IMR-90 (cell line): ENCODE results near the gene ABCA4. TPM values are rescaled to one million over a fixed set of nuclear protein-coding genes. Genes with fewer than 3 reads are reported as not detected.

Source experiments
- ATAC-seq: fragments of 200-7000 bp; cut with Tn5 transposase; 2 replicates; pipeline ENCODE4 v1.9.1; 2020; ENCODE audit warnings: low read depth, mild to moderate bottlenecking, moderate library complexity
- BruUV-seq: library from RNA; stranded (reverse); fragments of 400-500 nt; replicated peaks from 2 replicates; lab custom pipeline; 2021; lab: Mats Ljungman, UMichigan
- CTCF ChIA-PET: fragments of 300-600 bp; formaldehyde crosslinking; extraction: SDS; loops from one replicate; lab custom pipeline; 2021; ENCODE audit warnings: antibody characterized with exemption; lab: Yijun Ruan, JAX
- POLR2A ChIA-PET: fragments of 300-600 bp; sonication (Branson Sonifier 250); formaldehyde crosslinking; loops from one replicate; lab custom pipeline; 2022; ENCODE audit warnings: antibody characterized with exemption; ENCODE audit not compliant: unreplicated experiment; lab: Charles Lee
- DNase-seq: peaks from one replicate; pipeline ENCODE4 v3.0.0; 2013
- H2AFZ ChIP-seq: replicated peaks from 2 replicates; pipeline ENCODE3; 2013; ENCODE audit warnings: low read length, mild to moderate bottlenecking; ENCODE audit not compliant: poor library complexity
- H2AK5ac ChIP-seq: 2 replicates; pipeline ENCODE4 v1.6.1; 2013; ENCODE audit warnings: low read depth, low read length, inconsistent platforms
- H2AK9ac ChIP-seq: replicated peaks from 2 replicates; pipeline ENCODE3; 2013; ENCODE audit warnings: mild to moderate bottlenecking, low read depth, low read length, moderate library complexity; ENCODE audit not compliant: poor library complexity
- H2BK120ac ChIP-seq: 2 replicates; pipeline ENCODE4 v1.6.1; 2013; ENCODE audit warnings: low read depth, low read length, inconsistent platforms
- H2BK15ac ChIP-seq: 3 replicates; pipeline ENCODE4 v1.6.1; 2013; ENCODE audit warnings: low read depth, low read length, inconsistent platforms
- H2BK20ac ChIP-seq: 2 replicates; pipeline ENCODE4 v1.6.1; 2013; ENCODE audit warnings: low read depth, mild to moderate bottlenecking, inconsistent platforms, low read length, moderate library complexity
- H2BK5ac ChIP-seq: 2 replicates; pipeline ENCODE4 v1.6.1; 2013; ENCODE audit warnings: mild to moderate bottlenecking, low read depth, low read length, inconsistent platforms; ENCODE audit not compliant: poor library complexity, severe bottlenecking
- H3K14ac ChIP-seq: replicated peaks from 2 replicates; pipeline ENCODE4 v1.6.1; 2013; ENCODE audit warnings: low read depth, low read length, inconsistent platforms
- H3K18ac ChIP-seq: 2 replicates; pipeline ENCODE4 v1.6.1; 2013; ENCODE audit warnings: low read depth, low read length, control low read depth
- H3K23ac ChIP-seq: 2 replicates; pipeline ENCODE4 v1.6.1; 2013; ENCODE audit warnings: low read depth, low read length, inconsistent platforms
- H3K27ac ChIP-seq: 2 replicates; pipeline ENCODE4 v1.5.1; 2013; ENCODE audit warnings: mild to moderate bottlenecking, control low read depth, low read length; ENCODE audit not compliant: insufficient read depth
- H3K27me3 ChIP-seq: 2 replicates; pipeline ENCODE4 v1.6.1; 2013; ENCODE audit warnings: low read length; ENCODE audit not compliant: control insufficient read depth, insufficient read depth
- H3K36me3 ChIP-seq: 2 replicates; pipeline ENCODE4 v1.6.1; 2013; ENCODE audit warnings: low read length, mixed read lengths; ENCODE audit not compliant: control insufficient read depth, insufficient read depth
- H3K4ac ChIP-seq: 2 replicates; pipeline ENCODE4 v1.6.1; 2013; ENCODE audit warnings: low read depth, low read length, inconsistent platforms
- H3K4me1 ChIP-seq: 2 replicates; pipeline ENCODE4 v1.6.1; 2013; ENCODE audit warnings: low read length, mixed read lengths; ENCODE audit not compliant: control insufficient read depth, insufficient read depth
- H3K4me2 ChIP-seq: 2 replicates; pipeline ENCODE4 v1.6.1; 2013; ENCODE audit warnings: low read depth, mild to moderate bottlenecking, control low read depth, low read length, moderate library complexity
- H3K4me3 ChIP-seq: 2 replicates; pipeline ENCODE4 v1.5.1; 2013; ENCODE audit warnings: low read depth, mild to moderate bottlenecking, control low read depth, low read length, moderate library complexity; ENCODE audit not compliant: insufficient read depth
- H3K56ac ChIP-seq: 2 replicates; pipeline ENCODE4 v1.6.1; 2013; ENCODE audit warnings: low read length, inconsistent platforms; ENCODE audit not compliant: insufficient read depth; ENCODE audit errors: extremely low read depth
- H3K79me1 ChIP-seq, 2 experiments: 2 replicates each; pipeline ENCODE4 v1.6.1; 2013; ENCODE audit warnings: low read length in 2 of 2, inconsistent platforms in 1 of 2, low read depth in 1 of 2
- H3K9ac ChIP-seq: 2 replicates; pipeline ENCODE4 v1.6.1; 2013; ENCODE audit warnings: low read depth, low read length, control low read depth
- H3K9me1 ChIP-seq: 2 replicates; pipeline ENCODE4 v1.6.1; 2013; ENCODE audit warnings: low read length, inconsistent platforms; ENCODE audit not compliant: insufficient read depth
- H3K9me3 ChIP-seq: 2 replicates; pipeline ENCODE4 v1.6.1; 2013; ENCODE audit warnings: low read length; ENCODE audit not compliant: control insufficient read depth, insufficient read depth
- H4K20me1 ChIP-seq: 2 replicates; pipeline ENCODE4 v1.6.1; 2013; ENCODE audit warnings: low read length, inconsistent platforms; ENCODE audit not compliant: insufficient read depth
- H4K5ac ChIP-seq: 2 replicates; pipeline ENCODE4 v1.6.1; 2013; ENCODE audit warnings: mild to moderate bottlenecking, low read depth, low read length, control low read depth
- H4K8ac ChIP-seq, 2 experiments: 2 replicates each; pipeline ENCODE4 v1.6.1; 2013; ENCODE audit warnings: low read depth in 2 of 2, low read length in 2 of 2, control low read depth in 1 of 2, inconsistent platforms in 1 of 2
- H4K91ac ChIP-seq: 2 replicates; pipeline ENCODE4 v1.6.1; 2013; ENCODE audit warnings: low read depth, low read length, inconsistent platforms; ENCODE audit not compliant: insufficient read depth
- CHD1 ChIP-seq: IDR thresholded peaks from 2 replicates; pipeline ENCODE4 v1.6.1; 2012; ENCODE audit warnings: low read depth, low read length, improper control_type of control experiment
- ELK1 ChIP-seq: fragments of 150-350 bp; IDR thresholded peaks from 2 replicates; pipeline ENCODE4 v1.6.1; 2016; ENCODE audit warnings: low read depth, mild to moderate bottlenecking, low read length, moderate library complexity, borderline replicate concordance
- MAFK ChIP-seq: IDR thresholded peaks from 2 replicates; pipeline ENCODE4 v1.6.1; 2012; ENCODE audit warnings: low read depth, low read length, improper control_type of control experiment
- MAZ ChIP-seq: IDR thresholded peaks from 2 replicates; pipeline ENCODE4 v1.6.1; 2012; ENCODE audit warnings: low read depth, mild to moderate bottlenecking, low read length, improper control_type of control experiment, moderate library complexity, borderline replicate concordance
- RCOR1 ChIP-seq: IDR thresholded peaks from 2 replicates; pipeline ENCODE4 v1.6.1; 2012; ENCODE audit warnings: mild to moderate bottlenecking, low read length, improper control_type of control experiment; ENCODE audit not compliant: insufficient replicate concordance
- RFX5 ChIP-seq: IDR thresholded peaks from 2 replicates; pipeline ENCODE4 v1.8.0; 2012; ENCODE audit warnings: low read depth, mild to moderate bottlenecking, low read length, moderate library complexity
- WGBS, 2 experiments: methylation state at CpG; one replicate each; pipeline versions ENCODE4 v1.1.5 to v1.1.7; 2013; ENCODE audit warnings: missing lambda C conversion rate in 2 of 2; ENCODE audit not compliant: insufficient read length in 1 of 2; ENCODE audit errors: extremely low coverage in 2 of 2; 5-methylcytosine and 5-hydroxymethylcytosine counted together
- dilution Hi-C: fragments of 300-500 bp; cut with HindIII; formaldehyde crosslinking; loops from one replicate; pipeline ENCODE4 v1.14.3; 2018; ENCODE audit warnings: low sequenced_read_pairs; ENCODE audit not compliant: unreplicated experiment
- in situ Hi-C: fragments of 300-500 bp; cut with MboI; formaldehyde crosslinking; loops from 3 replicates; pipeline ENCODE4 v1.14.3; 2019; ENCODE audit warnings: low sequenced_read_pairs, inconsistent platforms, mixed read lengths
- intact Hi-C: fragments of 100-400 bp; cut with micrococcal nuclease; formaldehyde crosslinking; loops from 2 replicates; pipeline ENCODE4 v1.10.0; 2022
- polyA plus RNA-seq, 3 experiments: library from polyadenylated mRNA; depleted of rRNA; stranded (reverse); fragments of >200 nt; gene quantifications; 2 replicates each; pipeline ENCODE4 v1.2.3, GENCODE V29; 2012; ENCODE audit warnings: low replicate concordance in 1 of 3
- total RNA-seq: library from RNA; depleted of rRNA; stranded (reverse); fragments of >200 nt; gene quantifications from 2 replicates; pipeline ENCODE4 v1.2.3, GENCODE V29; 2012

ABCA4 gene
- total and polyA plus RNA-seq, 2 of the 4 experiments (the other 2 are of a cell fraction) = under 0.01 to 0.36 TPM

GRCh38 chr1:94079989-94080388, 41.0 kb downstream of the ABCA4 start:
- TF ChIP-seq MAFK (no peak), RFX5 (no peak), CHD1 (no peak), ELK1 (no peak), RCOR1 (no peak), MAZ (no peak)
- Histone ChIP-seq H2BK15ac (no peak overlapping the region), H3K27me3 (no peaks in the 10 kb centered on the region; the same call in none of the 2 replicates), H2BK20ac (no peak overlapping the region), H3K4me2 (no peak overlapping the region), H2BK120ac (no peak overlapping the region), H2AK9ac (no peak overlapping the region), H4K8ac (no peak overlapping the region), H2AK5ac (no peak overlapping the region), H3K27ac (no peak overlapping the region), H3K4me3 (no peak overlapping the region), H3K9ac (no peak overlapping the region), H4K5ac (no peak overlapping the region), H4K20me1 (no peaks in the 10 kb centered on the region), H3K9me3 (no peaks in the 10 kb centered on the region), H3K36me3 (no peaks in the 10 kb centered on the region), H3K9me1 (no peaks in the 10 kb centered on the region), H4K91ac (no peak overlapping the region), H3K23ac (no peak overlapping the region), H3K56ac (no peak overlapping the region), H2BK5ac (no peak overlapping the region), H2AFZ (no peak overlapping the region), H3K18ac (no peak overlapping the region), H3K4me1 (peaks cover 6% of the 10 kb centered on the region), H3K14ac (no peak overlapping the region), H3K79me1 (no peaks in the 10 kb centered on the region), H3K4ac (no peak overlapping the region)
- dilution Hi-C loops = no loop called here
- ChIA-PET POLR2A (no interaction called here), CTCF (interaction anchor here (1.7 kb wide), 1 partner anchor 10 kb away, joined by 5 read pairs; no protein-coding TSS in a partner anchor)
- ATAC-seq (no peak), DNase-seq (no peak)
- intact Hi-C loops = no loop called here
- in situ Hi-C loops = no loop called here
- no TSS peak for BruUV-seq
- WGBS, 2 experiments = no CpG with 5 or more reads among the region's 3 CpGs
